ENCODE data around the gene PEX5. TPM values are rescaled to one million over a fixed set of nuclear protein-coding genes. Genes with fewer than 3 reads are reported as not detected.

The PEX5 gene
- total and polyA plus RNA-seq, 8 donors: 15.7 to 49.0 (median 23.3) TPM

GRCh38 chr12:7161327-7161726, 28.2 kb upstream of the PEX5 start:
- TF ChIP-seq EP300 (IDR thresholded peaks at IDR 0.05): no peak
- no peak for TF ChIP-seq POLR2AphosphoS5 (IDR thresholded peaks at IDR 0.05)
- no peak for TF ChIP-seq POLR2A (IDR thresholded peaks at IDR 0.05)
- no peak for TF ChIP-seq CTCF (IDR thresholded peaks at IDR 0.05)
- no peak overlapping the region for H3K27ac ChIP-seq
- DNase-seq: no peak
- H3K4me1 ChIP-seq: peaks cover 0 to 11% (median 6%) of the 10 kb centered on the region in 4 donors
- 89 to 98% (median 93%) methylated on average over 4 of the region's 4 CpGs for WGBS, 5 donors
- H3K9me3 ChIP-seq: no peaks in the 10 kb centered on the region
- intact Hi-C loops (cut with DNase I; ENCODE audit: low total_unique reads): no loop called here
- peaks cover 0 to 23% (median 22%) of the 10 kb centered on the region in 4 donors for H3K36me3 ChIP-seq
- no peak overlapping the region for H3K4me3 ChIP-seq
- peaks cover 0 to 29% (median 10%) of the 10 kb centered on the region in 3 donors for H3K27me3 ChIP-seq

- WGBS, 5 donors: 81 to 89% (median 86%) methylated on average over 5 of the region's 5 CpGs
- Histone ChIP-seq H3K9me3 (no peaks in the 10 kb centered on the region), H3K27me3 (peaks cover 0 to 29% (median 10%) of the 10 kb centered on the region in 3 donors), H3K27ac (no peak overlapping the region), H3K4me3 (no peak overlapping the region), H3K4me1 (peaks cover 0 to 11% (median 6%) of the 10 kb centered on the region in 4 donors), H3K36me3 (peaks cover 0 to 18% (median 18%) of the 10 kb centered on the region in 4 donors)
- intact Hi-C loops (cut with DNase I; ENCODE audit: low total_unique reads): no loop called here
- TF ChIP-seq CTCF (IDR thresholded peaks at IDR 0.05) (no peak), POLR2AphosphoS5 (IDR thresholded peaks at IDR 0.05) (no peak), EP300 (IDR thresholded peaks at IDR 0.05) (no peak), POLR2A (IDR thresholded peaks at IDR 0.05) (no peak)
- DNase-seq: no peak
Observed at GRCh38 chr12:7161811-7162210, 27.7 kb upstream of the PEX5 start.

GRCh38 chr12:7162691-7163114, 26.8 kb upstream of the PEX5 start:
- H3K36me3 ChIP-seq: peaks cover 0 to 9% (median 9%) of the 10 kb centered on the region in 4 donors
- 7 to 9% (median 8%) methylated on average over 19 of the region's 19 CpGs for WGBS, 5 donors
- DNase-seq: peak; percentile 50 to 76
- peaks cover 0 to 11% (median 6%) of the 10 kb centered on the region in 4 donors for H3K4me1 ChIP-seq
- no peak overlapping the region for H3K4me3 ChIP-seq
- TF ChIP-seq POLR2AphosphoS5 (IDR thresholded peaks at IDR 0.05): no peak
- peak in 5 of 7 experiments; percentile 12 to 42 (median 38) for TF ChIP-seq CTCF (IDR thresholded peaks at IDR 0.05)
- peaks cover 0 to under 1% (median under 1%) of the 10 kb centered on the region in 4 donors for H3K9me3 ChIP-seq
- no peak overlapping the region for H3K27ac ChIP-seq
- intact Hi-C loops (cut with DNase I; ENCODE audit: low total_unique reads): no loop called here
- H3K27me3 ChIP-seq: peaks cover 0 to 29% (median 10%) of the 10 kb centered on the region in 3 donors

GRCh38 chr12:7169951-7170350, 19.5 kb upstream of the PEX5 start:
- TF ChIP-seq POLR2AphosphoS5 (IDR thresholded peaks at IDR 0.05) (no peak), EP300 (IDR thresholded peaks at IDR 0.05) (no peak), POLR2A (IDR thresholded peaks at IDR 0.05) (no peak), CTCF (IDR thresholded peaks at IDR 0.05) (no peak)
- no peaks in the 10 kb centered on the region for H3K4me1 ChIP-seq
- DNase-seq: no peak
- intact Hi-C loops (cut with DNase I; ENCODE audit: low total_unique reads): no loop called here
- peaks cover 6 to 38% (median 19%) of the 10 kb centered on the region in 4 donors for H3K9me3 ChIP-seq
- H3K4me3 ChIP-seq: no peak overlapping the region
- H3K27ac ChIP-seq: no peak overlapping the region
- H3K36me3 ChIP-seq: no peaks in the 10 kb centered on the region
- peaks cover 0 to 7% (median 0%) of the 10 kb centered on the region in 3 donors for H3K27me3 ChIP-seq
